Left lung (tissue), 10 donors: Measurements from ENCODE around the gene EYA4. TPM values are rescaled to one million over a fixed set of nuclear protein-coding genes. Genes with fewer than 3 reads are reported as not detected.

Experiments
- ATAC-seq: fragments of 200-7000 bp; cut with Tn5 transposase; one replicate; pipeline ENCODE4 v1.9.1; 2020; ENCODE audit warnings: moderate library complexity
- DNase-seq, 4 donors: peaks; one replicate each; pipeline ENCODE4 v3.0.0-alpha.2; 2013 to 2020
- H3K27ac ChIP-seq, 2 donors: fragments of 200-600 bp; sonication (generic) in 1 of 2; one replicate each; pipeline versions ENCODE4 v1.5.0 to v1.8.0; 2020 to 2021
- H3K27me3 ChIP-seq, 2 donors: fragments of 200-600 bp; sonication (generic) in 1 of 2; one replicate each; pipeline versions ENCODE4 v1.5.0 to v1.8.0; 2020 to 2021
- H3K36me3 ChIP-seq, 2 donors: fragments of 200-600 bp; sonication (generic) in 1 of 2; one replicate each; pipeline versions ENCODE4 v1.5.0 to v1.8.0; 2020 to 2021
- H3K4me1 ChIP-seq, 2 donors: fragments of 200-600 bp; one replicate each; pipeline ENCODE4 v1.8.0; 2021
- H3K4me3 ChIP-seq, 2 donors: fragments of 200-600 bp; sonication (generic) in 1 of 2; one replicate each; pipeline versions ENCODE4 v1.5.0 to v1.8.0; 2020 to 2021; ENCODE audit warnings: mild to moderate bottlenecking in 1 of 2
- H3K9me3 ChIP-seq, 2 donors: fragments of 200-600 bp; sonication (generic) in 1 of 2; one replicate each; pipeline versions ENCODE4 v1.5.0 to v1.8.0; 2020 to 2021
- CTCF ChIP-seq, 2 donors: fragments of 200-600 bp; sonication (generic) in 1 of 2; IDR thresholded peaks; one replicate each; pipeline versions ENCODE4 v1.5.0 to v1.8.0; 2021; ENCODE audit warnings: antibody characterized with exemption in 2 of 2
- intact Hi-C, 2 donors: fragments of 100-400 bp; cut with DNase I; formaldehyde crosslinking; loops; one replicate each; pipeline versions ENCODE4 v1.11.2 to v1.14.2; 2022
- polyA plus RNA-seq, 6 donors: library from polyadenylated mRNA; unstranded; fragments of 120-200 nt; gene quantifications; one replicate each; pipeline ENCODE4 v1.2.1, GENCODE V29; 2013; ENCODE audit not compliant: insufficient read length in 6 of 6
- total RNA-seq, 2 donors: library from RNA; stranded (reverse); fragmentation: NEBNext Ultra II Directional; extraction: Animal tissue kit (Norgen Biotek cat#: 25700); gene quantifications; one replicate each; pipeline ENCODE4 v1.2.1, GENCODE V29; 2021
- donor health status: DM: no; HTN: yes; CAD: no.
- donor health status: DM: no; HTN: no; CAD: no.

The EYA4 gene
- total and polyA plus RNA-seq, 8 donors: 1.0 to 9.8 (median 8.4) TPM

GRCh38 chr6:133368664-133369063 is 127.5 kb downstream of the EYA4 start:
- no peaks in the 10 kb centered on the region for H3K27me3 ChIP-seq
- H3K27ac ChIP-seq: no peak overlapping the region
- DNase-seq (peak in 2 of 4 donors; percentile 4 to 5), ATAC-seq (no peak)
- H3K9me3 ChIP-seq: no peaks in the 10 kb centered on the region
- no peaks in the 10 kb centered on the region for H3K4me1 ChIP-seq
- no peaks in the 10 kb centered on the region for H3K36me3 ChIP-seq
- no peak overlapping the region for H3K4me3 ChIP-seq
- intact Hi-C loops: no loop called here
- TF ChIP-seq CTCF (IDR thresholded peaks at IDR 0.05): no peak

GRCh38 chr6:133369773-133370272 is 128.7 kb downstream of the EYA4 start:
- Histone ChIP-seq H3K27ac (no peak overlapping the region), H3K4me3 (no peak overlapping the region), H3K9me3 (no peaks in the 10 kb centered on the region), H3K36me3 (no peaks in the 10 kb centered on the region), H3K4me1 (no peaks in the 10 kb centered on the region), H3K27me3 (no peaks in the 10 kb centered on the region)
- DNase-seq (no peak), ATAC-seq (no peak)
- no peak for TF ChIP-seq CTCF (IDR thresholded peaks at IDR 0.05)
- intact Hi-C loops: no loop called here

GRCh38 chr6:133376743-133377142 is 135.6 kb downstream of the EYA4 start:
- Histone ChIP-seq H3K27me3 (no peaks in the 10 kb centered on the region), H3K4me3 (no peak overlapping the region), H3K36me3 (no peaks in the 10 kb centered on the region), H3K27ac (no peak overlapping the region), H3K9me3 (no peaks in the 10 kb centered on the region), H3K4me1 (no peaks in the 10 kb centered on the region)
- intact Hi-C loops: no loop called here
- no peak for TF ChIP-seq CTCF (IDR thresholded peaks at IDR 0.05)
- DNase-seq (no peak), ATAC-seq (no peak)

- no peaks in the 10 kb centered on the region for H3K9me3 ChIP-seq
- intact Hi-C loops: no loop called here
- no peak for ATAC-seq
- H3K27ac ChIP-seq: no peak overlapping the region
- H3K4me1 ChIP-seq: no peaks in the 10 kb centered on the region
- no peak for TF ChIP-seq CTCF (IDR thresholded peaks at IDR 0.05)
- no peaks in the 10 kb centered on the region for H3K36me3 ChIP-seq
- no peaks in the 10 kb centered on the region for H3K27me3 ChIP-seq
- no peak for DNase-seq
- H3K4me3 ChIP-seq: no peak overlapping the region
Measured at GRCh38 chr6:133377219-133377618, 136.1 kb downstream of the EYA4 start.

- DNase-seq (no peak), ATAC-seq (no peak)
- Histone ChIP-seq H3K9me3 (no peaks in the 10 kb centered on the region), H3K4me3 (no peak overlapping the region), H3K27me3 (no peaks in the 10 kb centered on the region), H3K27ac (no peak overlapping the region), H3K4me1 (no peaks in the 10 kb centered on the region), H3K36me3 (no peaks in the 10 kb centered on the region)
- intact Hi-C loops: no loop called here
- no peak for TF ChIP-seq CTCF (IDR thresholded peaks at IDR 0.05)
Measured at GRCh38 chr6:133380047-133380446, 138.9 kb downstream of the EYA4 start.
